LNCaP clone FGC (cell line): ENCODE measurements around the gene FGF14.

Source experiments
- DNase-seq: peaks from one replicate; pipeline ENCODE4 v3.0.0-alpha.2; 2011; ENCODE audit warnings: low read depth
- H3K4me3 ChIP-seq: 2 replicates; pipeline ENCODE4 v1.5.1; 2011; ENCODE audit warnings: mild to moderate bottlenecking, low read depth, low read length, control low read depth
- CTCF ChIP-seq: IDR thresholded peaks from 2 replicates; pipeline ENCODE4 v1.5.1; 2012; ENCODE audit warnings: mild to moderate bottlenecking; ENCODE audit not compliant: control insufficient read depth, insufficient read depth; ENCODE audit errors: extremely low read depth

Gene FGF14

GRCh38 chr13:102392481-102393209 lies 9.2 kb downstream of the FGF14 start:
- TF ChIP-seq CTCF = no peak
- no peak for DNase-seq

GRCh38 chr13:102386461-102386860 lies 15.4 kb downstream of the FGF14 start:
- no peak for TF ChIP-seq CTCF
- H3K4me3 ChIP-seq = no peak overlapping the region
- DNase-seq = no peak

More at GRCh38 chr13:102392481-102393209, 9.2 kb downstream of the FGF14 start:
- no peak overlapping the region for H3K4me3 ChIP-seq

- no peak for TF ChIP-seq CTCF
- no peak for DNase-seq
Measured at GRCh38 chr13:102380012-102380411, 21.8 kb downstream of the FGF14 start.

GRCh38 chr13:102376318-102376717 lies 25.5 kb downstream of the FGF14 start:
- DNase-seq = no peak
- TF ChIP-seq CTCF = no peak
- H3K4me3 ChIP-seq = no peak overlapping the region

More at GRCh38 chr13:102380012-102380411, 21.8 kb downstream of the FGF14 start:
- no peak overlapping the region for H3K4me3 ChIP-seq

GRCh38 chr13:102374726-102375125 lies 27.1 kb downstream of the FGF14 start:
- no peak for TF ChIP-seq CTCF
- no peak for DNase-seq
- no peak overlapping the region for H3K4me3 ChIP-seq

GRCh38 chr13:102374233-102374632 lies 27.6 kb downstream of the FGF14 start:
- TF ChIP-seq CTCF = no peak
- H3K4me3 ChIP-seq = no peak overlapping the region
- no peak for DNase-seq

- no peak for TF ChIP-seq CTCF
- H3K4me3 ChIP-seq = no peak overlapping the region
- no peak for DNase-seq
Measured at GRCh38 chr13:102373221-102373620, 28.6 kb downstream of the FGF14 start.
